BLaER1 (cell line): ENCODE measurements around the gene NDUFA12.

Source experiments
- H3K27ac ChIP-seq: shearing (Covaris generic); formaldehyde crosslinking; 2 replicates; pipeline ENCODE4 v1.8.1; 2022
- H3K27me3 ChIP-seq: shearing (Covaris generic); formaldehyde crosslinking; 2 replicates; pipeline ENCODE4 v1.8.1; 2022
- H3K36me3 ChIP-seq: shearing (Covaris generic); formaldehyde crosslinking; 2 replicates; pipeline ENCODE4 v1.8.1; 2022
- H3K4me1 ChIP-seq: shearing (Covaris generic); formaldehyde crosslinking; 2 replicates; pipeline ENCODE4 v1.8.1; 2022
- H3K4me2 ChIP-seq: shearing (Covaris generic); formaldehyde crosslinking; 2 replicates; pipeline ENCODE4 v1.8.1; 2022
- H3K4me3 ChIP-seq: shearing (Covaris generic); formaldehyde crosslinking; 2 replicates; pipeline ENCODE4 v1.8.1; 2022
- H3K9ac ChIP-seq: shearing (Covaris generic); formaldehyde crosslinking; 2 replicates; pipeline ENCODE4 v1.8.1; 2022
- H3K9me3 ChIP-seq: shearing (Covaris generic); formaldehyde crosslinking; 2 replicates; pipeline ENCODE4 v1.8.1; 2022
- H4K20me1 ChIP-seq: shearing (Covaris generic); formaldehyde crosslinking; 2 replicates; pipeline ENCODE4 v1.8.1; 2022
- Cebpa-rat ChIP-seq: shearing (Covaris generic); IDR thresholded peaks from 2 replicates; pipeline ENCODE4 v1.8.1; 2022

Gene NDUFA12

DNA sequence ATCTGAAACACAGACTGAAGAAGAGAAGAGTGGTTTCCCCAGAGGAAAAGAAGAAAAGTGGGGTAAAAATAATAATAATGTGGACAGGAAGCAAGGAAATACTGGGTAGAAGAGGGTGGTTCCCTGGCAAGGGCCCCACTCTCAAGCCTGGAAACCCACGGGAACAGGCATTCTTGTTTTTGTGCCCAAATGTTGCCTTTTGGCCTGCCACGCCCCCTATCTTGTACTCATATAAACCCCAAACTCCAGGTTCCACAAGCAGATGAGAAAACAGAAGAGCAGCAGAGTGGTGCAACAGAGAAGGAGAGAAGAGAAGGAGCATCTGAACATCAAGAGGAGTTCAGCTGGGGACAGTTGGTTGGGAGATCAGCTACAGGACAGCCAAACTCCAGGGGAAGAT is 51.2 kb downstream of the NDUFA12 start:
- no peaks in the 10 kb centered on the region for H3K36me3 ChIP-seq
- H3K9me3 ChIP-seq: no peaks in the 10 kb centered on the region
- TF ChIP-seq Cebpa-rat: no peak
- no peak overlapping the region for H3K4me3 ChIP-seq
- H3K4me2 ChIP-seq: no peak overlapping the region
- peaks cover 8% of the 10 kb centered on the region for H3K4me1 ChIP-seq
- H4K20me1 ChIP-seq: no peaks in the 10 kb centered on the region
- no peaks in the 10 kb centered on the region for H3K27me3 ChIP-seq
- no peak overlapping the region for H3K27ac ChIP-seq
- H3K9ac ChIP-seq: no peak overlapping the region

DNA sequence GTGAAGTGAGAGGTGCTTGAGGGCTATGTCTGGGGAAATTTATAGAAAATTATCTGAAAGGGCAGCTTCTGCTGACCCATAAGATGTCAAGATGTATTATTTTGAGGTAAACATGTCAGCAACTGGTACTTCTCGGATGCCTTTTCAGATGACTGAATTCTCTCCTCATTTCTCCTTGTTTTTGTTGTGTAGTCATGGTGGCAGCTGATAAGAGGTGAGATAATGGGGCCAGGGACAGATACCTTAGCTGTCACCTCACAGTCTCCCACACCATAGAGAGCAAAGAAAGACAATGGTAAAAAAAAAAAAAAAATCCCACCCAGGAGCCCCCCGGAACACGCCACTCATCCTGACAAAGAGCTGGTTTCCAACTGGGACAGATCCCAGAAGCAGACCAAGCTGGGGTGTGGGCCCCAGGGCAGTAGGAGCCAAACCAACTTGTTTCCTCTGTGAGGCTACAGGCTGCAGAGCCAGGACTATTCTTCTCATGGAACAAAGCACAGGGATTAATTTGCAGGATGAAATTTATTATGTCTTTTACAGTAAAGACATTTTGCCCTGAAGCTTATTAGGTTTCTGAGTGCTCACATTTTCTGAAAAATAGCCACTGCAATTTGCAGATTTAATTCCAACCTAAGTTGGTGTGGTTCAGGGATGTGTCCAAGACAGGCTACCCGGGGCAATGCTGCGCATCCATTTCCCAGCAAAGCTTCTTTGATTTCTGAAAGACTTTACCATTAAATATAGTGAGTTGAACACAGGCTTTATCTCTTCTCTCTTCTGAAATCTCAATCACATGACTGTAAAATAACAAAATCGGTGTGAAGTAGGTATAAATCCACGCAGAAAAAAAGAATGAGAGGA is 52.2 kb downstream of the NDUFA12 start:
- Histone ChIP-seq H3K4me1 (peaks cover 8% of the 10 kb centered on the region), H3K9me3 (no peaks in the 10 kb centered on the region), H3K27ac (no peak overlapping the region), H3K36me3 (no peaks in the 10 kb centered on the region), H3K4me3 (no peak overlapping the region), H3K9ac (no peak overlapping the region), H3K27me3 (no peaks in the 10 kb centered on the region), H3K4me2 (no peak overlapping the region), H4K20me1 (no peaks in the 10 kb centered on the region)
- TF ChIP-seq Cebpa-rat: no peak

DNA sequence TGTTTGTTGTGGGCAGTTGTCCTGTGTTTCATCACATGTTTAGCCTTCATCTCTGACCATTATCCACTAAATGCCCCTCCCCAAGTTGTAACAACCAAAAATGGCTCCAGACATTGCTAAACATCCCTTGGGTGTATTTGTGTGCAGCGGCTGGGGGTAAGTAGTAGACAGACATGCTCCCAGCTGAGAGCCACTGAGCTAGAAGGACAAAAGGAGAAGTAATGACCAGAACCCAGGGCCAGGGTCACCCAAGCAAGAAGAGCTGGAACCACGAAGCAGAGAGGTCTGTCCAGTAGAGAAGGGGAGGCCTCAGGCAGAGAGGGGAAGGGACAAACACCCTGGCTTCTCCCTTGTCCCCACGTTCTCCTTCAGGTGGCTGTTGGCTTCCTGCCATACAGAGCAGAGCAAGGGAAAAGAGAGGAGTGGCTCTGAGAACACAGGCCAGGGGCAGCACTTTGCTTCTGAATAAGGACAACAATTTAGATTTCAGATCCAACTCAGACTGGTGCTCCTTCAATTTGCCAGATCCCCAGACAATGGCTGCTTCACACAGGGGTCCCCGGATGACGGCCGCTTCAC is 55.2 kb downstream of the NDUFA12 start:
- Histone ChIP-seq H3K4me3 (no peak overlapping the region), H3K27me3 (no peaks in the 10 kb centered on the region), H4K20me1 (no peaks in the 10 kb centered on the region), H3K4me2 (peak overlapping the region; percentile 19; the same call in 1 of the 2 replicates), H3K9me3 (no peaks in the 10 kb centered on the region), H3K4me1 (peaks cover 24% of the 10 kb centered on the region), H3K9ac (no peak overlapping the region), H3K36me3 (no peaks in the 10 kb centered on the region), H3K27ac (no peak overlapping the region)
- TF ChIP-seq Cebpa-rat: no peak

DNA sequence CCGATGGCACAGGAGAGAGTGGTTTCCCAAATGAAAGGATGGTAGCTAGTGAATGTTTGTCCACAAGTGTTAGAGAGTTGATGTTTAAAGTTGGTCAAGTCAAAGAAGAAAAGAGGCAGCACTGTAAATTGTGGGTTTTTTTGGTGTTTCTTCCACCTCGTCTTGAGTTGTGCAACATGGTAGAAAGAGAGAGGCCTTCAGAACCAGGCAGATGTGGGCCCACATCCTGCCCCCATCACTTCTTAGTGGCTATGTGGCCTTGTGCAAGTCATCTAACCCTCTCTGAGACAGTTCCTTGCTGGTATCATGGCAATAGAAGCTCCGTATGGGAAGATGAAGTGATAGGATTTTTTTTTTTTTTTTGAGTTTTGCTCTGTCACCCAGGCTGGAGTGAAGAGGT is 60.8 kb downstream of the NDUFA12 start:
- Histone ChIP-seq H3K9me3 (no peaks in the 10 kb centered on the region), H3K36me3 (no peaks in the 10 kb centered on the region), H3K9ac (no peak overlapping the region), H4K20me1 (no peaks in the 10 kb centered on the region), H3K4me3 (no peak overlapping the region), H3K4me2 (peak overlapping the region; percentile 65), H3K27ac (no peak overlapping the region), H3K4me1 (peaks cover 42% of the 10 kb centered on the region), H3K27me3 (no peaks in the 10 kb centered on the region)
- TF ChIP-seq Cebpa-rat: 0 out of 2 replicates have a peak, but pooled peaks have one; percentile 35

DNA sequence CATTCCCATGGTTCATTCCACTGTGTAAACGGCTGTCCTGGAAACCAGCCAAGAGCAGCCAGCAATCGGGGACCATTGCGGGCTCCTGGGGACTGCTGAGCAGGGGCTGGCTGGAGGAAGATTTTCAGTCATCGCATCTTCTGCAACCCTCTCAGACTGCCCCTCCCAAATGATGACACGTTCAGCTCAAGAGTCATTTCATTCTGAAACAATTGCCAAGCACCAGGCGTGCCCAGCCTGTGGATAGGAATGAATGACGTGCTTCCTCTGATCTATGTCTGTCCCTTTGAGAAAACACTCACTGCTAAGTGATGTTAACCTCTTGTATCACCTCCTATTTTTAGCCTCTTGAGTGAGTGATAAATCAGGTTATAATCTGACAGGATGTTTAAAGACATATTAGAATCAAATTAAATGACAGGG is 62.0 kb downstream of the NDUFA12 start:
- Histone ChIP-seq H3K4me1 (peaks cover 42% of the 10 kb centered on the region), H3K4me2 (peak overlapping the region; percentile 65), H3K36me3 (no peaks in the 10 kb centered on the region), H3K4me3 (no peak overlapping the region), H3K27ac (no peak overlapping the region), H3K27me3 (no peaks in the 10 kb centered on the region), H3K9me3 (no peaks in the 10 kb centered on the region), H3K9ac (no peak overlapping the region), H4K20me1 (no peaks in the 10 kb centered on the region)
- no peak for TF ChIP-seq Cebpa-rat

DNA sequence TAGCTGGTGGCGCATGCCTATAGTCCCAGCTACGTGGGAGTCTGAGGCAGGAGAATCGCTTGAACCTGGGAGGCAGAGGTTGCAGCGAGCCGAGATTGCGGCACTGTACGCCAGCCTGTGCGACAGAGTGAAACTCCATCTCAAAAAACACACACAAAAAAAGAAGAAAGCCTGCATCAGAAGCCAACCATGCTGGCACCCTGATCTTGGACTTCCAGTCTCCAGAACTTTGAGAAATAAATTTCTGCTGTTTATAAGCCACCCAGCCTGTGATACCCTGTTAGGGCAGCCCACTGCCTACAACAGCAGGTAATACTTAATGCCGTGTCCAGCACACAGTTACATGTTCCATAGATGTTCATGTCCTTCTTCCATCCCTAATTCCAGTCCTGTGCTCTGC is 62.7 kb downstream of the NDUFA12 start:
- Histone ChIP-seq H3K36me3 (no peaks in the 10 kb centered on the region), H3K4me1 (peaks cover 42% of the 10 kb centered on the region), H4K20me1 (no peaks in the 10 kb centered on the region), H3K4me3 (no peak overlapping the region), H3K27ac (no peak overlapping the region), H3K9ac (no peak overlapping the region), H3K4me2 (peak overlapping the region; percentile 65), H3K9me3 (no peaks in the 10 kb centered on the region), H3K27me3 (no peaks in the 10 kb centered on the region)
- no peak for TF ChIP-seq Cebpa-rat

DNA sequence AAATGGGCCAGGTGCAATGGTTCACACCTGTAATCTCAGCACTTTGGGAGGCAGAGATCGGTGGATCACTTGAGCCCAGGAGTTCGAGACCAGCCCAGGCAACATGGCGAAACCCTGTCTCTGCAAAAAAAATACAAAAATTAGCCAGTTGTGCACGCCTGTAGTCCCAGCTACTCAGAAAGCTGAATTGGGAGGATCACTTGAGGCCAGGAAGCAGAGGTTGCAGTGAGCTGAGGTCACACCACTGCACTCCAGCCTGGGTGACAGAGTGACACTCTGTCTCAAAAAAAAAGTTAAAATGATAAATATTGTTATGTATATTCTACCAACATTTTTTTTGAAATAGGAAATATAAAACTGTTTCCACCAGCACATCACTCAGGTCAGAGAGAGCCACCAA is 64.9 kb downstream of the NDUFA12 start:
- Histone ChIP-seq H3K9ac (no peak overlapping the region), H3K36me3 (no peaks in the 10 kb centered on the region), H3K4me2 (no peak overlapping the region), H3K9me3 (no peaks in the 10 kb centered on the region), H3K4me1 (peaks cover 28% of the 10 kb centered on the region), H3K27me3 (no peaks in the 10 kb centered on the region), H3K4me3 (no peak overlapping the region), H3K27ac (no peak overlapping the region), H4K20me1 (no peaks in the 10 kb centered on the region)
- no peak for TF ChIP-seq Cebpa-rat

DNA sequence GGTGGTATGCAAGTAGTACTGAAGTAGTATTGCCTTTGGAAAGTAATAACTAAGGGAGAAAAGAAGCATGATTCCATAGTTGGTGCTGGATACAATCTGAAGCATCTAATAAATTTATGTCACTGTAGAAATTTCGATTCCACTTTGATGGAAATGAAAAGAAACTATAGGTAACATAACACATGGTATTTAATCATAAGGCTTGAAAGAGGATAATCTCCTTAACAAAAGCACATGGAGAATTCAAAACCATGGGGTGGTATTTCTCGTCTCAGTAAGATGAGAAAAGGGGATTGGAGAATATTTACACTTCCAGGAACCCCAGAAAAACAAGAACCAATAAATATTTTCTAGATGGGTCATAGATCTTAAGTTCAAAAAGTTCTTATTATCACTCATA is 72.7 kb downstream of the NDUFA12 start:
- Histone ChIP-seq H3K9ac (no peak overlapping the region), H3K9me3 (no peaks in the 10 kb centered on the region), H3K27ac (no peak overlapping the region), H3K4me2 (no peak overlapping the region), H3K36me3 (no peaks in the 10 kb centered on the region), H3K27me3 (no peaks in the 10 kb centered on the region), H3K4me1 (no peaks in the 10 kb centered on the region), H3K4me3 (no peak overlapping the region), H4K20me1 (no peaks in the 10 kb centered on the region)
- no peak for TF ChIP-seq Cebpa-rat

DNA sequence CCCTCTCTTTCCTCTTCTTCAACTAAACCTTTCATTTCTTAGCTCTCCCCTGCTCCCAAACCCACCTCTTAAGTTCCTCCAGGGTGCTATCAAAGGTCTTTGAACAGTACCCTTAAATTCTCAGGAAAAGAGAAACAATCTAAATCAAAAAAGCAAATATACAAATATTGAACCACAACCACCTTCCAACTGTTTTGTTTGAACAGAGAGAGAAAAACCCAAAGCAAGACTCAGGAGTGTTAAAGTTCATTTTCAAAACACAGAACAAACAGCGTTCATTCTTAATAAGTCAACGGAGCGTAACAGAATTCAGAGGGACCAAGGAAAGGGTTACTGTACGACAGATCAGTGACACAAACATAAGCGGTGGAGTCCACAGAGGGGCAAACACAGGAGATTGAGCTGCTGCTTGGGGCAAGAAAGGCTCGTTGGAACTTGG is 73.3 kb downstream of the NDUFA12 start:
- no peak for TF ChIP-seq Cebpa-rat
- Histone ChIP-seq H3K9ac (no peak overlapping the region), H3K9me3 (no peaks in the 10 kb centered on the region), H3K36me3 (no peaks in the 10 kb centered on the region), H4K20me1 (no peaks in the 10 kb centered on the region), H3K27me3 (no peaks in the 10 kb centered on the region), H3K4me1 (no peaks in the 10 kb centered on the region), H3K4me3 (no peak overlapping the region), H3K27ac (no peak overlapping the region), H3K4me2 (no peak overlapping the region)

DNA sequence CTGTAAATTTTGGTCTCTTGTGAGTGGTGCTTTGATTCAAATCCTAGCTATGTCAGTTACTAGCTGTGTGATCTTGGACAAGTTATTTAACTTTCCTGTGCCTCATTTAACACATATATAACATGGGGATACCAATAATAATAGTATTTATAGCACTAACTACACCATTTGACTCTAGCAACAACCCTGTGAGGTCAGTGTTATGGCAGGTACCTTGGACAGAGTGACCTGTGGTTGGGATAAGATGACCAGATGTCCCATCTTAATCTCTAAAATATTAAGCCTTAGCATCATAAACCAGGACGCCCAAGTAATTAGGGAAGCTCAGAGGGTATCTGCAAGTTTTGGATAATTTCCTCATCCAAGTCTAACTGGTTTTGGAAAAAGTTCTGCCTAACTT is 73.7 kb downstream of the NDUFA12 start:
- no peaks in the 10 kb centered on the region for H3K27me3 ChIP-seq
- no peaks in the 10 kb centered on the region for H3K36me3 ChIP-seq
- no peaks in the 10 kb centered on the region for H4K20me1 ChIP-seq
- H3K4me2 ChIP-seq: no peak overlapping the region
- no peak overlapping the region for H3K4me3 ChIP-seq
- H3K27ac ChIP-seq: no peak overlapping the region
- no peak for TF ChIP-seq Cebpa-rat
- H3K4me1 ChIP-seq: no peaks in the 10 kb centered on the region
- H3K9me3 ChIP-seq: no peaks in the 10 kb centered on the region
- no peak overlapping the region for H3K9ac ChIP-seq
